Mesendoderm (in vitro differentiated cells): ENCODE results near the gene GDF15.

ENCODE experiments used
- DNase-seq: peaks from one replicate; pipeline ENCODE4 v3.0.0; 2013
- H2AK5ac ChIP-seq: 2 replicates; pipeline ENCODE4 v1.6.1; 2013; ENCODE audit warnings: low read length, inconsistent platforms
- H2BK120ac ChIP-seq: 2 replicates; pipeline ENCODE4 v1.6.1; 2013; ENCODE audit warnings: low read depth, mild to moderate bottlenecking, low read length, moderate library complexity, mixed read lengths
- H2BK15ac ChIP-seq: replicated peaks from 2 replicates; pipeline ENCODE4 v1.6.1; 2013; ENCODE audit warnings: low read depth, mild to moderate bottlenecking, moderate library complexity
- H2BK5ac ChIP-seq: 2 replicates; pipeline ENCODE4 v1.6.1; 2013; ENCODE audit warnings: low read length, inconsistent platforms
- H3K18ac ChIP-seq: 2 replicates; pipeline ENCODE4 v1.6.1; 2013; ENCODE audit warnings: mild to moderate bottlenecking, low read length, mixed read lengths
- H3K23ac ChIP-seq: one replicate; pipeline ENCODE4 v1.6.1; 2013; ENCODE audit warnings: low read length
- H3K27ac ChIP-seq: 2 replicates; pipeline ENCODE4 v1.5.1; 2013; ENCODE audit warnings: low read depth, mild to moderate bottlenecking, inconsistent platforms, low read length, moderate library complexity
- H3K27me3 ChIP-seq: 2 replicates; pipeline ENCODE4 v1.6.1; 2013; ENCODE audit warnings: low read length, control low read depth, mild to moderate bottlenecking, inconsistent platforms; ENCODE audit not compliant: insufficient read depth, poor library complexity
- H3K36me3 ChIP-seq: 2 replicates; pipeline ENCODE4 v1.6.1; 2013; ENCODE audit warnings: low read length, inconsistent platforms; ENCODE audit not compliant: control insufficient read depth, insufficient read depth
- H3K4ac ChIP-seq: one replicate; pipeline ENCODE4 v1.6.1; 2013; ENCODE audit warnings: low read depth, mild to moderate bottlenecking, low read length, moderate library complexity
- H3K4me1 ChIP-seq: 2 replicates; pipeline ENCODE4 v1.6.1; 2013; ENCODE audit warnings: low read depth, low read length, inconsistent platforms; ENCODE audit not compliant: control insufficient read depth
- H3K4me2 ChIP-seq: 2 replicates; pipeline ENCODE4 v1.6.1; 2013; ENCODE audit warnings: low read length
- H3K4me3 ChIP-seq: 2 replicates; pipeline ENCODE4 v1.5.1; 2013; ENCODE audit warnings: mild to moderate bottlenecking, low read length
- H3K56ac ChIP-seq: one replicate; pipeline ENCODE4 v1.6.1; 2013; ENCODE audit warnings: low read length
- H3K79me1 ChIP-seq: 2 replicates; pipeline ENCODE4 v1.6.1; 2013; ENCODE audit warnings: low read length, inconsistent platforms
- H3K79me2 ChIP-seq: 2 replicates; pipeline ENCODE4 v1.6.1; 2013; ENCODE audit warnings: mild to moderate bottlenecking, low read length; ENCODE audit not compliant: control insufficient read depth, insufficient read depth
- H3K9ac ChIP-seq: 2 replicates; pipeline ENCODE4 v1.6.1; 2013; ENCODE audit warnings: low read length, inconsistent platforms
- H4K5ac ChIP-seq: one replicate; pipeline ENCODE4 v1.6.1; 2013; ENCODE audit warnings: low read length
- H4K8ac ChIP-seq: one replicate; pipeline ENCODE4 v1.6.1; 2013; ENCODE audit warnings: low read depth, mild to moderate bottlenecking, control low read depth, low read length, moderate library complexity
- WGBS: extraction: QIAGEN DNeasy Blood & Tissue Kit; methylation state at CpG from one replicate; pipeline ENCODE4 v1.1.7; 2013; ENCODE audit warnings: low lambda C conversion rate, missing lambda C conversion rate; ENCODE audit not compliant: insufficient coverage; ENCODE audit errors: extremely low coverage; 5-methylcytosine and 5-hydroxymethylcytosine counted together

GDF15 gene

DNA sequence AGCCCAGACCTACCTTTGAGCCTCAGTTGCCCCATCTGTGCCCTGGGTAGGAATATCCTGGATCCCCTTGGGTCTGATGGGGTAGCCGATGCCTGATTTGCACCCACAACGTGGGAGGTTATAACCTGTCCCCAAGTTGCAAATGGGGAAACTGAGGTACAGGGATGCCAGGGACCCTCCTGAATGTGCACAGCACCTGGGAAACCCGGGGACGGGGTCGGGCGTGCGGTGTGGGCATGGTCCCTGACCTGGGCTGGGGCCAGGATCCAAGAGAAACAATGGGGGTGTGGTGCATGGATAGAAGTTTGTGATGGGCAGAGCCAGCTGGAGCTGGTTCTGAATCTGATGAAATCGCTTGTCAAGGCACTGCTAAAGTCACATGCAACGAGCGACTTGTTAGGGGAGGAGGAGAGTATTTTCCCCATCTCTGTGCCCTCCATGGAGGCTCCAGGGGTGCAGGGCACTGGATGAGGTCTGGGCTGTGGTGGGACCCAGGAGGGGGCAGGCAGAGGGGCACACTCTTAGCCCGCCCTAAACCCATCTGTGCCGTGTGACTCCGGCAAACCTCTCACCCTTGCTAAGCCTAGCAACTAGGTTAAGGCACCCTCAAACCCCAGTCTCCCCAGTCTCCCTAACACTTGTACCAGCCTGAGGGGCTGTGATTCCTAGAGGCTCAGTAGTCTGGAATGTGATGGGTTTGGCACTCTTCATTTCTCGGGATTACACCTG lies 749 bp downstream of the GDF15 start:
- Histone ChIP-seq H2BK5ac (no peak overlapping the region), H2AK5ac (no peak overlapping the region), H3K79me1 (no peaks in the 10 kb centered on the region), H3K18ac (no peak overlapping the region), H3K23ac (no peak overlapping the region), H3K56ac (peak overlapping the region; percentile 63), H3K4me2 (no peak overlapping the region), H3K36me3 (no peaks in the 10 kb centered on the region), H2BK15ac (no peak overlapping the region), H3K4me1 (no peaks in the 10 kb centered on the region), H2BK120ac (no peak overlapping the region), H3K9ac (peak overlapping the region; percentile 37), H3K4ac (no peak overlapping the region), H4K5ac (no peak overlapping the region), H4K8ac (no peak overlapping the region), H3K27me3 (no peaks in the 10 kb centered on the region), H3K79me2 (no peaks in the 10 kb centered on the region), H3K27ac (no peak overlapping the region), H3K4me3 (no peak overlapping the region)
- peak; percentile 59 for DNase-seq
- no CpG with 5 or more reads among the region's 14 CpGs for WGBS

GRCh38 chr19:18388100-18388959 lies 2.4 kb downstream of the GDF15 start:
- Histone ChIP-seq H3K9ac (peak overlapping the region; percentile 52), H4K5ac (no peak overlapping the region), H3K18ac (no peak overlapping the region), H3K27me3 (no peaks in the 10 kb centered on the region), H3K4ac (no peak overlapping the region), H3K4me3 (no peak overlapping the region), H2BK15ac (no peak overlapping the region), H3K56ac (peak overlapping the region; percentile 85), H3K79me1 (no peaks in the 10 kb centered on the region), H2BK120ac (no peak overlapping the region), H3K4me1 (no peaks in the 10 kb centered on the region), H3K36me3 (no peaks in the 10 kb centered on the region), H3K27ac (no peak overlapping the region), H3K4me2 (peak overlapping the region; percentile 43), H4K8ac (no peak overlapping the region), H3K79me2 (no peaks in the 10 kb centered on the region), H3K23ac (no peak overlapping the region), H2AK5ac (no peak overlapping the region), H2BK5ac (no peak overlapping the region)
- WGBS: no CpG with 5 or more reads among the region's 86 CpGs
- DNase-seq: peak; percentile 76

GRCh38 chr19:18388960-18389725 lies 3.2 kb downstream of the GDF15 start:
- Histone ChIP-seq H3K4me1 (no peaks in the 10 kb centered on the region), H2AK5ac (no peak overlapping the region), H3K4ac (no peak overlapping the region), H4K8ac (no peak overlapping the region), H3K56ac (no peak overlapping the region), H2BK5ac (no peak overlapping the region), H3K4me2 (no peak overlapping the region), H3K79me2 (no peaks in the 10 kb centered on the region), H3K9ac (no peak overlapping the region), H3K27me3 (no peaks in the 10 kb centered on the region), H3K23ac (no peak overlapping the region), H2BK120ac (no peak overlapping the region), H3K4me3 (no peak overlapping the region), H3K27ac (no peak overlapping the region), H3K36me3 (no peaks in the 10 kb centered on the region), H3K79me1 (no peaks in the 10 kb centered on the region), H4K5ac (no peak overlapping the region), H2BK15ac (no peak overlapping the region), H3K18ac (no peak overlapping the region)
- WGBS: no CpG with 5 or more reads among the region's 13 CpGs
- DNase-seq: no peak

DNA sequence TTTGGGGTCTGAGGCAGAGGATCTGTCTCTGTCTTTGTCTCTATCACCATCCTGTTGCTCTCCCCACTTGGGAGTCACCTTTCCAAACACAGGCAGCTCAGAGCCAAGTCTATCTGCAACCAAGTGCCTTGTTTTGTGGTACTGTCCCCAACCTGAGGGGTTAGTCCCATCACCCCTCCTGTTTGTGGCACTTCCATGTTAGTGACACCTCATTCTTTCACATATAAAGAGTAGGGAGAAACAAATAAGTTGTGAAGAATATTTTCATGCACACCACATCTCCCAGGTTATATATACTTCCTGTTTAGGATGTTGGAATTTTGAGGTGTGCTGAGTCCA lies 3.7 kb downstream of the GDF15 start:
- H2BK5ac ChIP-seq: no peak overlapping the region

GRCh38 chr19:18390065-18390907 lies 4.3 kb downstream of the GDF15 start:
- H3K9ac ChIP-seq: no peak overlapping the region

More for the DNA sequence above, 3.7 kb downstream of the GDF15 start:
- Histone ChIP-seq H3K27me3 (no peaks in the 10 kb centered on the region), H3K18ac (no peak overlapping the region), H2BK15ac (no peak overlapping the region), H3K9ac (no peak overlapping the region), H4K5ac (no peak overlapping the region), H3K36me3 (no peaks in the 10 kb centered on the region), H3K79me2 (no peaks in the 10 kb centered on the region), H3K4me3 (no peak overlapping the region), H3K27ac (no peak overlapping the region), H3K4me1 (no peaks in the 10 kb centered on the region), H3K4ac (no peak overlapping the region), H3K23ac (no peak overlapping the region), H3K4me2 (no peak overlapping the region), H3K56ac (no peak overlapping the region), H2AK5ac (no peak overlapping the region), H2BK120ac (no peak overlapping the region), H3K79me1 (no peaks in the 10 kb centered on the region), H4K8ac (no peak overlapping the region)
- no peak for DNase-seq

More at GRCh38 chr19:18390065-18390907, 4.3 kb downstream of the GDF15 start:
- Histone ChIP-seq H3K4me1 (no peaks in the 10 kb centered on the region), H3K27me3 (no peaks in the 10 kb centered on the region), H3K27ac (no peak overlapping the region), H3K56ac (no peak overlapping the region), H3K4ac (no peak overlapping the region), H3K36me3 (no peaks in the 10 kb centered on the region), H2AK5ac (no peak overlapping the region), H3K18ac (no peak overlapping the region), H2BK15ac (no peak overlapping the region), H3K79me2 (no peaks in the 10 kb centered on the region), H2BK120ac (no peak overlapping the region), H3K23ac (no peak overlapping the region), H3K4me3 (no peak overlapping the region), H3K79me1 (no peaks in the 10 kb centered on the region), H4K8ac (no peak overlapping the region), H2BK5ac (no peak overlapping the region), H4K5ac (no peak overlapping the region), H3K4me2 (no peak overlapping the region)
- WGBS: no CpG with 5 or more reads among the region's 6 CpGs
- DNase-seq: no peak
